Ovary (tissue), 3 donors: Measurements from ENCODE around the gene RCAN3.

Experiments
- EP300 ChIP-seq: sonication (generic); formaldehyde crosslinking; IDR thresholded peaks from one replicate; pipeline ENCODE4 v1.6.1; 2017; ENCODE audit warnings: antibody characterized with exemption
- POLR2A ChIP-seq: fragments of 450-650 bp; IDR thresholded peaks from one replicate; pipeline ENCODE4 v1.6.1; 2017; ENCODE audit warnings: antibody characterized with exemption, mild to moderate bottlenecking, moderate library complexity
- TF ChIP-seq, protein P1 (sequence below), 3 donors: fragments of 450-650 bp in 2 of 3; fragments of 200-600 bp in 1 of 3; IDR thresholded peaks; one replicate each; pipeline versions ENCODE4 v1.5.1 to v1.8.0; 2016 to 2022; ENCODE audit warnings: antibody characterized with exemption in 3 of 3, mild to moderate bottlenecking in 1 of 3
- donor health status: DM: no; HTN: no; CAD: no.

DNA sequence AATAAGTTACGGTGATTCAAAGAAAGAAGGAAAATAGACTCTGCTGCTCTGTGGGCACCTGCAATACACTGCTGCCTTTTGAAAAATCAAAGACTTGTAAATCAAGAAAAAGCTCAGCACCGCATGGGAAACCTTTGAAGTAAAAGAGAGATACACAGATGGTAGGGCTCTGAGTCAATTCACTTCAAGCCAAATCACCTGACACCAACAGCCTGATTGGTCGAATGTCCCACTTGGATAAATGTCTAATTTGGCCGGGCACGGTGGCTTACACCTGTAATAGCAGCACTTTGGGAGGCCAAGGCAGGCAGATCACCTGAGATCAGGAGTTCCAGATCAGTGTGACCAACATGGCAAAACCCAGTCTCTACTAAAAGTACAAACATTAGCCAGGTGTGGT, 19.2 kb upstream of the RCAN3 start:
- TF ChIP-seq, protein P1, sequence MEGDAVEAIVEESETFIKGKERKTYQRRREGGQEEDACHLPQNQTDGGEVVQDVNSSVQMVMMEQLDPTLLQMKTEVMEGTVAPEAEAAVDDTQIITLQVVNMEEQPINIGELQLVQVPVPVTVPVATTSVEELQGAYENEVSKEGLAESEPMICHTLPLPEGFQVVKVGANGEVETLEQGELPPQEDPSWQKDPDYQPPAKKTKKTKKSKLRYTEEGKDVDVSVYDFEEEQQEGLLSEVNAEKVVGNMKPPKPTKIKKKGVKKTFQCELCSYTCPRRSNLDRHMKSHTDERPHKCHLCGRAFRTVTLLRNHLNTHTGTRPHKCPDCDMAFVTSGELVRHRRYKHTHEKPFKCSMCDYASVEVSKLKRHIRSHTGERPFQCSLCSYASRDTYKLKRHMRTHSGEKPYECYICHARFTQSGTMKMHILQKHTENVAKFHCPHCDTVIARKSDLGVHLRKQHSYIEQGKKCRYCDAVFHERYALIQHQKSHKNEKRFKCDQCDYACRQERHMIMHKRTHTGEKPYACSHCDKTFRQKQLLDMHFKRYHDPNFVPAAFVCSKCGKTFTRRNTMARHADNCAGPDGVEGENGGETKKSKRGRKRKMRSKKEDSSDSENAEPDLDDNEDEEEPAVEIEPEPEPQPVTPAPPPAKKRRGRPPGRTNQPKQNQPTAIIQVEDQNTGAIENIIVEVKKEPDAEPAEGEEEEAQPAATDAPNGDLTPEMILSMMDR (IDR thresholded peaks at IDR 0.05): no peak
- no peak for TF ChIP-seq POLR2A
- no peak for TF ChIP-seq EP300
